ENCODE measurements around the gene GRAMD4.

DNA sequence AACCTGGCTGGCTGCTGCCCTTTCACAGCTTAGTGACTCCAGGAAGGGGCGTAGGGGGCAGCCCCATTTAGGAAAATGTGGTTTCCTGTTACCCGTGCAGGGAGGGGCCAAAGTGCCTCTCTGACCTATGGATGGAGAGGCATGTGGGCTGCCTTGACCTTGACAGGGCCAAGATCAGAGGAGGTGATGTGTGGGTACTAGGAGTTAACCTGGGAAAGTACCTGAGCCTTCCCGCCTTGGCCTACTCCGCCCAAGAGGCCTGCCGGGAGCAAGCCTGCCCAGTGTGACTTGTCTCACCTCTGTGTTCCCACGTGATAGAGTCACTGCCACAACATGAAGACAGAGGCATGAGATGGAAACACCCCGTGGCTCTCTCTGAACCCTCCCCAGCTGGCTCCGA lies 33.4 kb downstream of the GRAMD4 start:
- TF ChIP-seq CTCF (IDR thresholded peaks at IDR 0.05 in 4 of 5, conservative IDR thresholded peaks at IDR 0.05 in 1 of 5) (no peak), POLR2A (IDR thresholded peaks at IDR 0.05) (no peak)

Measured in gastrocnemius medialis (tissue), 4 donors.